NAMALWA (cell line): ENCODE measurements around the gene TCL1A.
A peak's percentile ranks its signal among the peaks of the same experiment; 100 is the strongest.
"Not testable (repeated sequence)": the region's sequence is repeated elsewhere in the genome, so short reads cannot be mapped to it uniquely, and the experiment has no call there.

Experiments
- DNase-seq: peaks from one replicate; pipeline ENCODE4 v3.0.0-alpha.2; 2015; ENCODE audit warnings: low spot score

TCL1A gene, protein sequence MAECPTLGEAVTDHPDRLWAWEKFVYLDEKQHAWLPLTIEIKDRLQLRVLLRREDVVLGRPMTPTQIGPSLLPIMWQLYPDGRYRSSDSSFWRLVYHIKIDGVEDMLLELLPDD

DNA sequence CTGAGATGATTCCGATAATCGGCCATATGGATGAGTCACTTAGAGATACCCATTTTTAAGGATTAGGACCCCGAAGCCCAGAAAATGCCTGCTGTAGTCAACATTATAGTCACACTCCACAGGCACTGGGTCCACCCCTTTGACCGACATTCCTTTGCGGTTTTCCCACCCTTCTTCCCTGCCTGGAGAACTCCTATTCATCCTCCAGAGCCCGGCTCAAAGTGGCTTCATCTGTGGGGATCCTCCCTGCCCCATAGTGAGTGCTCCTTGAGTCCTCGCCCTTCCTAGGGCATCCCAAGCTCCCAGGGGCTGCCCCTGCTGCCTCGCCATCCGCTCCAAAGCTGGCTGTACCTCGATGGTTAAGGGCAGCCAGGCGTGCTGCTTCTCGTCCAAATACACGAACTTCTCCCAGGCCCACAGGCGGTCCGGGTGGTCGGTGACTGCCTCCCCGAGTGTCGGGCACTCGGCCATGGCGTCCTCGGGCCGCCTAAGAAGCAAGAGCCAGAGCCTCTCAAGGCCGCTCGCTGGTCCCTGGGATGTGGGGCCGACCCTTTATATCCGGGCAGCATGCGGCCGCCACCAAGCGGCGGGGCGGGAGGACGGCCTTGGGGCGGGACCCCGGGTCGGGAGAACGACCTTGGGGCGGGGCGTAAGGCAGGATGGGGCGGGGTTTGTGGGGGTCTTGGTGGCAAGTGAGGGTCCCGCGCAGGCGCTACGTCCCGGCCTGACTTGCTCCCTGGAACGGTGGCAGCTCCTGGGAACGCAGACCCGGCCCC is at the start of gene TCL1A:
Gene TCL1A (minus strand): TSS at position 530 of the 776 bp plus-strand sequence. CDS start 59 bp downstream, at position 471.
- peak; percentile 91 for DNase-seq

DNA sequence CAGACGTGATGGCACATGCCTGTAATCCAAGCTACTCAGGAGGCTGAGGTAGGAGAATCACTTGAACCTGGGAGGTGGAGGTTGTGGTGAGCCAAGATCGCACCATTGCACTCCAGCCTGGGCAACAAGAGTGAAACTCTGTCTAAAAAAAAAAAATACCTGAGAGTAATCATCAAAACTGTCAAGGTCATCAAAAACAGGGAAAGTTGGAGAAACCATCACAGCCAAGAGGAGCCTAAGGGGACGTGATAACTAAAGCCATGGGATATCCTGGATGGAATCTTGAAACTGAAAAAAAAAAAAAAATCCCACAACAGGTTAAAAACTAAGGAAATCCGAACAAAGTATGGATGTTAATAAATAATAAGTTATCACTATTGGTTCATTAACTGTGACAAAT is 49.1 kb upstream of the TCL1A start:
- not testable (repeated sequence) for DNase-seq

DNA sequence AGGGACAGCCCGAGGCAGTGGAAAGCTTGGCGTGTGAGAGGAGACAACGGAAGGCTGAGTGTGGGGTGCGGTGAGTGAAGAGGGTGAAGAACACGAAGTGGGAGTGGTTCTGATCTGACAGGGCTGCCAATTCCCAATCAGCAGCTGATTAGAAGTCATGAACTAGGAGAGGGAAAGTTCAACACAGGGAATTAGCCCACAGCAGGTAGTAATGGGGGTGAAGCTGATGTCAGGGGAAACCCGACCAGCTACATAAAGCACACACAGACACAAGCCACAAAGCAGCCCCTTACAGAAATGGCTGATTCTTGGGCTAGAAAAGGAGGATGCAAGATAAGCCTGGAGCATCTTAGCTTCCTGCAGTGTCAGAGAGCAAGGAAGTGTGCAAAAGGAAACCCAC is 47.5 kb upstream of the TCL1A start:
- DNase-seq = no peak

DNA sequence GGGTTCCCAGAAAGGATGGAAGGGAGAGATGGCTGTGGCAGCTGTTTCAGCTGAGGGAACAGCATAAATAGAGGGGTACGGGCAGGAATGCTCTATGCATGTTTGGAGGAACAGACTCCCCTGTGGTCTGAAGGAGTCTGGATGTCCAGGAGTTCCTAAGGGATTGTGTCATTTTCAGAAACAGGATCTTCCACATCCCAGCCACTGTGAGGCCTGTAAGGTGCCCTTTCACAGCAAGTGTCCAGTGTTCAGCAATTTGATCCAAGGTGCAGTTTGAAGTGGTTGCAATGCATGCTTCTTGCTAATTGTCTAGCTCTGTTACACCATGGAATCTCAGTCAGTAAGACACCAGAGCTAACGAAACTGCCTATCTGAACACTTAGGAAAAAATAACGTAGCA is 46.7 kb upstream of the TCL1A start:
- DNase-seq = no peak

DNA sequence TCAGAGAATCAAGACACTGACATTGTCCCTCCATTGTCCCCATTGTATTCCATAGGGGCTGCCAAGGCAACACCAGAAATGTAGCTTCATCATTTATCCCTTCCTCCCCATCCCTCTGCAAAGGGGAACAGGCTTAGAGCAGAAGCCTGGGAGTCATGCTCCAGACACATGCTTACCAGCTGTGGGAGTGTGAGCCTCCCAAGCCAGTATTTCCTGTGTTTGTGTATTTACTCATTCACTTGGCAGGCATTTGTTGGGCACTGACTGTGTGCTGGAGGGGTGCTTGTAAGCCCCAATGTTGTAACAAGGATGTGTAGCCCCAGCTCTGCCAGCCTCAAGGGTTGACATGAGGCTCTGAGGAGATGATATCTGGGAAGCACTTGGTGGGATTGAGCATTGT is 46.0 kb upstream of the TCL1A start:
- no peak for DNase-seq

DNA sequence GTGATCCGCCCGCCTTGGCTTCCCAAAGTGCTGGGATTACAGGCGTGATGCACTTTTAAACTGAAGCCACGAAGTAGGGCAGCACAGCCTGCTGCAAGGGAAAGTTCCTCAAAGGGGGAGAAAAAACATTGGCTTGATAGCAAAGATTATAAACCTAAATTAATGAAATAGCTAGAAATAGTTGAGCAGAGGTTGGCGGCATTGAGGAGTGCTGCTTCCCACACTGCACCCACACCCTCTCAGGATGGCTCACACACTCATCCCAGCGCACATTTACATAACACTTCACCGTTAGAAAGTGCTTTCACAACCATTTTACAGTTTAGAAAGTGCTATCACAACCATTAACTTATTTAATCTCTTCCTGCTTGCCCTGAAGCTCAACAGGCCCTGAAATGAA is 44.4 kb upstream of the TCL1A start:
- DNase-seq = no peak

DNA sequence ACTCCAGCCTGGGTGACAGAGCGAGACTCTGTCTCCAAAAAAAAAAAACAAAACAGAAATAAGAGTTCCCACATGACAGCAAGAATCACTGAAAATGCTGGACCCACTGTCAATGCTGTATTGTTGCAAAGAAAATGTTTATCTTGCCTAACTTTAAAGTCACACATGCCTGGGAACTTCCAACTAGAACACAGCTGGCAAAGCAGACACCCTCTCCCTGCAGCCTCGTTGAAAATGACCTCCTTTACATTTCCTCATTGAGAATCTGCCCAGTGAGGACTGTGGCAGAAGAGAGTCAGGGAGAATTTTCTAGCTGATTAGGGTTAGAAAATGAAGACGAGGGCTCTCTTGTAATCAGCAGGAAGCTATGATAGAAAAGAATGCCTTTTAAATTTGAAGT is 42.8 kb upstream of the TCL1A start:
- no peak for DNase-seq

DNA sequence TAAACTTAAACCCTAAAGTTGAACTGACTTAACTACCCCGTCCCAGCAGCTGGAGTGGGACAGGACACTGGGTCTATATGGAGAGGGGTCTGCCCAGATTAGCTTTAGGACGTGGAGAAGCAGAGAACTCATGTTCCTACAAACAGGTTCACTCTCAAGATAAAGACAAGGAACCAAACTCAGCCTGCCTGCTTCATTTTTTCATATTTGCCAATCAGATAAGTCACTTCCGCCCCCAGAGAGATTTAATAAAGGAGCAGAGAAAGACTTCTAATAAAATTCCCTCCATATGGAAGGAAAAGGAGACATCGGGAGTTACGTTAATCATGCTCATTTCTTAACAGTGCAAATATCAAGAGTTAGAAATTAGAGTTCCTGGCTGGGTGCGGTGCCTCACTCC is 42.2 kb upstream of the TCL1A start:
- no peak for DNase-seq

DNA sequence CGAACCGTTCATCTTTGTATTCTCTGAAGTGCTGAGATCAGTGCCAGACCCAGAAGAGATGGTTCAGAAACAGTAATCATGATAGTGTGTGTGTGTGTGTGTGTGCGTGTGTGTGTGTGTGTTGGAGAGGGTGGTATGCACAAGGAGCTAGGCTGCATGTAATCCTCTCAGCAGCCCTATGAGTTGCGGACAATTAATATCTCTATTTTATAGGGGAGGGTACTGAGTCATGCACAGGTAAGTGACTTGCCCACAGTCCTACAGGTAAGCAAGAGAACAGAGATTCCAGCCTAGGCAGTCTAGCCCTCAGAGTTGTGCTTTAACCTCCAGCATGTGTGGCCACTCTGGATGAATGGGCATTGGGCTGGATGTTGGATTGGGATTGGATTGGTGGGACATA is 27.9 kb upstream of the TCL1A start:
- no peak for DNase-seq

DNA sequence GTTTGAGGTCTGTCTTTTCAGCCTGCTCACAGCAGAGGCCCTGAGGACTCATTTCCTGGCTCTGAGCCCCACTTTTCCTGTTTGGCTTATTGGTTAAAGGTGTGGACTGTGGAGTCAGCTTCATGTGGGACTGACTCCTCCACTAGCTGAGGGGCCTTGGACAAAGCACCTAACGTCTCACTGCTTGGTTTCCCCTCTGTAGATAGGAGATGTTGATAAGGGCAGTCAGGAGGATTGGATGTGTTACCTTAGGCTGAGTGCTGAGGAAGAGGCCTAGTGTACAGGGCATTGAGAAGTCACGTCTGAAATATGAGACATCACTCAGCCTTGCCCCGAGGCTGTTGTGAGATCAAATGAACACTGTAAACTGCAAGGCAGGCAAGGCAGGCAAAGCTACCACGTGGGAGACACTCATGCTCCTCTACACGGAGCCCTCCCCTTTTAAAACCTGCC is 27.1 kb upstream of the TCL1A start:
- no peak for DNase-seq

DNA sequence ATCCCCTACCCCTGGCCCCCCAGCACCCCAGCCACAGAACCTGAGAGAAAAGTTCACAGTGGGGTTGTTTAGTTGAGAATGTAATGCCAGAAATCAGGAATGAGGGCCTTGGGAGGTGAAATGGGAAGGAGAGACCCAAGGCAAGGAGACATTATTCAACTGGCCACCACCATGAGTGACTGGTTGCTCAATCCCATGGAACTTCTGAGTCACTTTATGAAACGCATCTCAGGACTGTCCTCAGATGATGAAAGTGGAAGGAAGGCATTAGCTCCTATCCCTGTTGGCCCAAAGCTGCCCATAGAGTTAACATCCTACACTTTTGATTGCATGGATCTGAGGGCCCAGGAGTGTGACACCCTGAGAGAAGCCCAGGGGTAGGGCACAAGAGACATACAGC is 25.4 kb upstream of the TCL1A start:
- DNase-seq = no peak

DNA sequence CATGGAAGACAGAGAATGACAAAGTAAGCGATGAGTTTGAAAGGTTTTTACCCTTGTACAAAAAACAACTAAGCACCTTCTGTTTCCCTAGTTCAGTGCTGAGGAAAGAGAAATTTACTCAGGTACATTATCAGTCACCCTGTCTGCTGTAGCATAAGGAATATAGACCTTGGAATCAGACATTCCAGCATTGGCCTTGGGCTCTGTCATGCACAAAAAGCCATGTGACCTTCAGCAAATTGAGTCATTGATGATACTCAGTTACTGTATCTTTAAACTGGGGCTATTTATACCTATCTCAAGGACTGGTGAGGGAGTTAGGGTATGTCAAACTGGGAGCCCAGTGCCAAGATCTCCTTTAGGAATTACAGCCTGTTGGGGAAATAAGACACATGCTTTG is 19.3 kb upstream of the TCL1A start:
- DNase-seq = no peak

DNA sequence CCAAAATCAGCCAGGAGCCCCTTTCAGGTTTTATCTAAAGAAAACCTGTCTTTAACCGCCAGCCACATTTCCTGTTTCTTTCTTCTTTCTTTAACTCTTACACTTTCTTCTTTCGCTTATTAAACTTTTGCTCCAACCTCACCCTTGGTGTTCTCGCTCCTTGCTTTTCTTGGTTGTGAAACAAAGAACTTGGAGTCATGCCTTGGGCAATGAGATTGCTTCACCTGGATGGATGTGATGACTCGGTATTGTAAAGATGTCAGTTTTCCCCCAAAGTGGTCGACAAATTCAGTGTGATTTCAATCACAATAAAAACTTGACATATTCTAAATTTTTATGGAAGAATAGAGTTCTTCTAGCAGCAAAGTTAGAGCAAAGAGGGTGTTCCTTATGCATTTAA is 16.2 kb upstream of the TCL1A start:
- no peak for DNase-seq

DNA sequence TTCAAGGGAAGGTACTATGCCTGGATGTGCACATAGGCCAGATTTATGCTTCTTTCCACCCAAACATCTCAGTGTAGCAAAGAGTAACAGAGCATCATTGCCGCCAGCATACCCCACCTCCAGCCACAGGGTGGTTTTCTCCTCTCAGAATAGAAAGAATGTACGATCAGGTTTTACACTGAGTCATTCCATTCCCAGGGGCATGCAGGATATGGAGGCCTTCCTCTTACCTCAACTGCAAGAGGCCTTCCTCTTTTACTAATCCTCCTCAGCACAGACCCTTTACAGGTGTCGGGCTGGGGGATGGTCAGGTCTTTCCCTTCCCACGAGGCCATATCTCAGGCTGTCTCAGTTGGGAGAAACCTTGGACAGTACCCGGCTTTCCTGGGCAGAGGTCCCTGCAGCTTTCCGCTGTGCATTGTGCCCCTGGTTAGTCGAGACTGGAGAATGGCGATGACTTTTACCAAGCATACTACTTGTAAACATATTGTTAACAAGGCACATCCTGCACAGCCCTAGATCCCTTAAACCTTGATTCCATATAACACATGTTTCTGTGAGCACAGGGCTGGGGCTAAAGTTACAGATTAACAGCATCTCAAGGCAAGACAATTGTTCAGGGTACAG is 15.6 kb upstream of the TCL1A start:
- not testable (repeated sequence) for DNase-seq

DNA sequence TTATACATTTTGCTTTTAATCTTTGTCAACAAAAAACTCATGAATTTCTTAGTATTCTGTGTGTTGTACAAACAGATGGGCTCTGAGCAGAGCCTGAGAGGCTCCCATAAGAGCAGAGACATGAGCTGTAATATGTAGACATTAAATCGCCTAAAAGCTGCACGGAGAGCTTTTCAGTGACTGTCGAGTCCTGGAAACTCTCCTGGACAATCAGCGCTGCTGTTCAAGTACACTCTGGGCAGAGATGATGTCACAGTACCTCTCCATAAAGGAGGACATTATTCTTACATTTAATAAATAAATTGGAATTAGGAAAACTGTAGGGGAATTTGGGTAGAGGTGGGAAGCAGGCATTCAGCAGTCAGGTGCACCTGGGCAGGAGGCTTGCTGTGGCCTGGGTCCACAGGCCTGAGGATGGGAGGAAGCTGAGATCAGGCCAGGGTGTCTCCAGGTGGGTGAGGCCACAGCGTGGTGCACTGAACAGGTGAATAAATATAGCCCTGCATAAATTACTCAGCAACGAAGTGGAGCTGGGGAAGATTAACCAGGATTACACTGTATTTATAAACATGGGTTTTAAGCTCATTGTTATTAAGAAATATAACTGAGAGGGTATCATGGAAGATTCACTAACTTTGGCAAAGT is 13.3 kb upstream of the TCL1A start:
- no peak for DNase-seq

DNA sequence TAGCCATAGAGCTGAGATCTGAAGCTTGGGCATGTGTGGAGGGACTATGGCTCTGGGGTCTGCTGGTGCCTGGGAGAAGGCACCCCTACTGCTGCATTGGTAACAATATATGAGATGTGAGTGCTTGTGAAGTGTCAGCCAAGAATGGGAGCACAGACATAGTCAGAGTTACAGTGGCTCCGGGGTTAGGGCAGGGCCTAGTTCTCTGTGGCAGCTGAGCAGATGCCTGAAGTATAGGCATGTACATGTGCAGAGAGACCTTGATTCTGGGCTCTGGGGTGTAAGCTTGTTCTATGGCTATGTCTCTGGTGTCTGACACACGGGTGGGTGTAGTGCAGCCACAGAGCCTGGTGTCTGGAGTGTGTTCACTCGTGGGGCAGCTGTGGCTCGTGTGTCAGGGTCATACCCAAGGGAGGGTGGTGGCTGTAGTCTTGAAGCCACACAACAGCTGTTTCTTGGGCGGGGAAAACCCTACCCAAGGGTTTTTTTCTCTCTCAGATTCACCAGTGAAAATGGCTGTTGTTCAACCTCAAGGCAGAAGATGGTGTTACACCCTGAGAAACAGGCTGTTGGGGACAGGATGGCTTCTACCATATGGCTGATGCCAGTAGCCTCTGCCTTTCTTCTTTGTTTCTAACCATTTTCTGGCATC is 11.9 kb upstream of the TCL1A start:
- peak; percentile 41 for DNase-seq

DNA sequence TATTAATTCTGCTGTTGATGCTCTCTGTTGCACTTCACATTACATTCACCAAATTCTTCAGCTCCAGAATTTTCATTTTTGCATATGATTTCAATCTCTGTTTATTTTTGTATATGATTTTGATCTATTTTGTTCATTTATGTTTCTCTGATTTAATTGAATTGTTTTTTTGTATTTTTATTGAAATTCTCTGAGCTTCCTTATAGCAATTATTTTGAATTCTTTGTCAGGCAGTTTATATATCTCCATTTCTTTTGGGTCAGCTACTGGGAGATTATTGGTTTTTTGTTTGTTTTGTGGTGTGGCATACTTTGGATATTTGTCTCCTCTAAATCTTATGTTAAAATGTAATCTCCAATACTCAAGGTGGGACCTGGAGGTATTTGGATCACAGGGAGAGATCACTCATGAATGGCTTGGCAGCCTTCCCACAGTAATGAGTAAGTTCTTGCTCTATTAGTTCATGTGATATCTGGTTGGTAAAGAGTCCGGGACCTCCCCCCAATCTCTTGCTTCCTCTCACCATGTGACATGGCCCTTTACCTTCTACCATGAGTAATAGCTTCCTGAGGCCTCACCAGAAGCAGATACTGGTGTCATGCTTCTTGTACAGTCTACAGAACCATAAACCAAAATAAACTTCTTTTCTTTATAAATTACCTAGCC is 8.7 kb upstream of the TCL1A start:
- no peak for DNase-seq

DNA sequence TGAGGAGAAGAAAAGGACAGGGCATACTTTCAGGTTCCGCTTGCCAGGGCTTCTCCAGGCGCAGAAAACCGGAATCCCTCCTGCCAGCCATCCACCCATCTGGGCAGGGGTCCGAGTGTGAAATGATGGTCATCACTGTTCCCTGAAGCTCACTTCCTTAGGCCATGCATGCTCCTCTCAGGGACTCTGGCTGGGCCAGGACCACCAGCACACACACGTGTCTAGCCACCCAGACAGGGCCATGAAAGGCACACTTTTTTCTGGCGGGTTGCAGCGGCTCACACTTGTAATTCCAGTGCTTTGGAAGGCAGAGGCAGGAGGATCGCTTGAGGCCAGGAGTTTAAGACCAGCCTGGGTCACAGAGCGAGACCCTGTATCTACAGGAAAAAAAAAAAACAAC is 1.5 kb downstream of the TCL1A start:
- DNase-seq = no peak

DNA sequence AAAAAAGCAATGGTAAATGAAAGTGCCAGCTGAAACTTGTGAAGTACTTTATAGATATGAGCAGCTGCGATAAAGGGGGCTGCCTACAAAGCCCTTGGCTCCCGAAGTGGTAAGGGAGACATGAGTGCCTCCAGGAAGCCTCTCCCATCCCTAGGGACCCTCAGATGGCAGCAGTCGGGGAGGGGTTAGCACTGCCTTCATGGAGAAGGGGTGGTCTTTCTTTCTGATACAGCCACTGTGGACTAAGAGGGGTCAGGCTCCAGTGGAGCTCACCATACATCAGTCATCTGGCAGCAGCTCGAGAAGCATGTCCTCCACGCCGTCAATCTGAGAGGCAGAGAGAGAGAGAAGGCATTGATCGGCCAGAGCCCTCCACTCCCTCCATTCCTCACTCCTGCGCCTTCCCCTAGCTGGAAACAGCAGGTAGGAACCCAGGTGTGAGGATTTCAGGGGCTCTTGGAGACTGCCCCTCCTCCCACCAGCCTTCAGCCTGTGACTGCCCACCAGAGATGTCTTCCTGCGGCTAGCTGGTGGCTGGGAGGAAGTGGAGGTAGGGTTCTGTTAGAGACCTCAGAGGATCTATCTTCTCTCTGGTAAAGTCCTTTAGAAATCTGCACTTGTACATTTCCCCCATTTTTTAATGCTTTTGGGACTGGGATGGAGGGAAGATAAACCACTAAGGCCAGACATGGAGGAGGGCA is 2.3 kb downstream of the TCL1A start:
- peak; percentile 60 for DNase-seq

DNA sequence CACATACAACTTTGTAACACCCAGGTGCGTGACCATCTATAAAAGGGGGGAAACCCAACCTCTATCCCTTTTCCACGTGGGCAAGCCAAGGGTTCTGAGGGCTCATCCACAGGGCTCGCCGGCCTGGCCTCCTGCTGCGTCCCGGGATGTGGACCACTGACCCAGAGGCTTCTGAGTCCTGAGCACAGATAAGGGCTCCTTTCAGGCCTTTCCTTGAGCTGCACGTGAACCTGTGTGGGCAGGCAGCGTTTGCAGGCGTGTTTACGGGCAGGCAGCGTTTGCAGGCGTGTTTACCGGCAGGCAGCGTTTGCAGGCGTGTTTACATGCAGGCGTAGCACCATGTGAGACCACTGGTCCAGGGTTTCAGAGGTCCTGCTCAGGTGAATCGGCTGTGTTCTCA is 3.8 kb downstream of the TCL1A start:
- DNase-seq = no peak

DNA sequence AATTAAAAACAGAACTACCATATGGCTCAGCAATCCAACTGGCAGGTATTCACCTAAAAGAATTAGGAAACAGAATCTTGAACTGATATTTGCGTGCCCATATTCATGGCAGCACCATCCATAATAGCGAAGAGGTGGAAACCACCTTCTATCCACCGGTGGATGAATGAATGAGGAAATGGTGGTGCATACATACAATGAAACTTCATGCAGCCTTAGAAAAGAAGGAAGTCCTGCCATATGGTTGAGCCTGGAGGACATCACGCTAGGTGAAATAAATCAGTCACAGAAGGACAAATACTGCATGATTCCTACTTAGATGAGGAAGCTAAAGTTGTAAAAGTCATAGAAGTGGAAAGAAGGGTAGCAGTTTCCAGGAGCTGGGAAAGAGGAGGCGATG is 6.6 kb downstream of the TCL1A start:
- peak; percentile 69 for DNase-seq
